ENCODE results near the gene HEATR9. TPM values are rescaled to one million over a fixed set of nuclear protein-coding genes. Genes with fewer than 3 reads are reported as not detected.

The HEATR9 gene
- total and polyA plus RNA-seq, 2 donors (not counting 3 experiments of a cell fraction or from before 2014, with no cell fraction given), result not detected

- DNase-seq (ENCODE audit: low read depth, low spot score), result no peak
- Histone ChIP-seq H3K27ac (ENCODE audit: insufficient read depth, low read depth, low read length) (no peak overlapping the region), H3K27me3 (ENCODE audit: control insufficient read depth in 2 of 2, insufficient read depth in 2 of 2, low read length in 2 of 2) (no peaks in the 10 kb centered on the region), H4K20me1 (replicated peaks; ENCODE audit: control insufficient read depth, extremely low read depth, insufficient read depth, low read length) (no peaks in the 10 kb centered on the region), H3K4me2 (ENCODE audit: insufficient read depth, low read length) (no peak overlapping the region), H3K79me2 (ENCODE audit: control insufficient read depth, insufficient read depth, low read length) (no peaks in the 10 kb centered on the region), H3K4me3 (replicated peaks in 1 of 3; ENCODE audit: insufficient read depth in 1 of 3, low read depth in 1 of 3, low read length in 3 of 3) (no peak overlapping the region), H3K9me1 (replicated peaks; ENCODE audit: control insufficient read depth, extremely low read depth, insufficient read depth, low read length) (no peaks in the 10 kb centered on the region), H2AFZ (ENCODE audit: low read depth, low read length) (no peak overlapping the region), H3K9ac (replicated peaks; ENCODE audit: extremely low read depth, insufficient read depth, low read length) (no peak overlapping the region), H3K9me3 (replicated peaks; ENCODE audit: control insufficient read depth, insufficient read depth, low read length) (no peaks in the 10 kb centered on the region), H3K4me1 (ENCODE audit: control insufficient read depth, extremely low read depth, insufficient read depth, low read length) (no peaks in the 10 kb centered on the region), H3K36me3 (ENCODE audit: control insufficient read depth in 2 of 2, extremely low read depth in 1 of 2, insufficient read depth in 2 of 2, low read length in 2 of 2) (no peaks in the 10 kb centered on the region)
- CTCF ChIA-PET, result no interaction called here
- intact Hi-C loops (cut with micrococcal nuclease), result no loop called here
- BruUV-seq (replicated peaks), result no TSS peak
- FAIRE-seq, result no peak
- POLR2A ChIA-PET, result no interaction called here
- TF ChIP-seq POLR2A (IDR thresholded peaks at IDR 0.05; ENCODE audit: low read depth, low read length), result no peak
- dilution Hi-C loops (cut with MboI; ENCODE audit: extremely low pct_ligation_motif_present, low sequenced_read_pairs), result no loop called here
These were observed 40.7 kb upstream of the HEATR9 start for GRCh38 chr17:35909408-35909807.

- no TSS peak for BruUV-seq (replicated peaks)
- Histone ChIP-seq H3K36me3 (ENCODE audit: control insufficient read depth in 2 of 2, extremely low read depth in 1 of 2, insufficient read depth in 2 of 2, low read length in 2 of 2) (no peaks in the 10 kb centered on the region), H4K20me1 (replicated peaks; ENCODE audit: control insufficient read depth, extremely low read depth, insufficient read depth, low read length) (no peaks in the 10 kb centered on the region), H3K9me3 (replicated peaks; ENCODE audit: control insufficient read depth, insufficient read depth, low read length) (no peaks in the 10 kb centered on the region), H3K4me3 (replicated peaks in 1 of 3; ENCODE audit: insufficient read depth in 1 of 3, low read depth in 1 of 3, low read length in 3 of 3) (no peak overlapping the region), H3K4me1 (ENCODE audit: control insufficient read depth, extremely low read depth, insufficient read depth, low read length) (no peaks in the 10 kb centered on the region), H3K27me3 (ENCODE audit: control insufficient read depth in 2 of 2, insufficient read depth in 2 of 2, low read length in 2 of 2) (no peaks in the 10 kb centered on the region), H3K27ac (ENCODE audit: insufficient read depth, low read depth, low read length) (no peak overlapping the region), H3K79me2 (ENCODE audit: control insufficient read depth, insufficient read depth, low read length) (no peaks in the 10 kb centered on the region), H3K9ac (replicated peaks; ENCODE audit: extremely low read depth, insufficient read depth, low read length) (no peak overlapping the region), H2AFZ (ENCODE audit: low read depth, low read length) (no peak overlapping the region), H3K9me1 (replicated peaks; ENCODE audit: control insufficient read depth, extremely low read depth, insufficient read depth, low read length) (no peaks in the 10 kb centered on the region), H3K4me2 (ENCODE audit: insufficient read depth, low read length) (no peak overlapping the region)
- ChIA-PET POLR2A (no interaction called here), CTCF (interaction anchor here (1.1 kb wide), 1 partner anchor 14 kb away, joined by 3 read pairs; no protein-coding TSS in a partner anchor)
- FAIRE-seq, result no peak
- intact Hi-C loops (cut with micrococcal nuclease) (no loop called here), dilution Hi-C loops (cut with MboI; ENCODE audit: extremely low pct_ligation_motif_present, low sequenced_read_pairs) (no loop called here)
- TF ChIP-seq CTCF (IDR thresholded peaks at IDR 0.05; ENCODE audit: extremely low read depth in 1 of 2, insufficient read depth in 1 of 2, low read depth in 1 of 2, low read length in 2 of 2) (no peak), JUN (IDR thresholded peaks at IDR 0.05; ENCODE audit: borderline replicate concordance, insufficient read depth, insufficient read length, low read depth) (no peak), POLR2AphosphoS5 (IDR thresholded peaks at IDR 0.05; ENCODE audit: insufficient read depth, low read depth, low read length) (no peak), POLR2A (IDR thresholded peaks at IDR 0.05; ENCODE audit: low read depth, low read length) (no peak), GATA2 (IDR thresholded peaks at IDR 0.05; ENCODE audit: insufficient read depth, insufficient read length, low read depth, low read length) (no peak), MYC (IDR thresholded peaks at IDR 0.05; ENCODE audit: low read depth, low read length) (no peak), MAX (IDR thresholded peaks at IDR 0.05; ENCODE audit: insufficient read depth, insufficient read length) (no peak), FOS (IDR thresholded peaks at IDR 0.05; ENCODE audit: borderline replicate concordance, insufficient read depth, low read length) (no peak), EZH2 (IDR thresholded peaks at IDR 0.05; ENCODE audit: borderline replicate concordance, low read depth, low read length, severe bottlenecking) (no peak)
- no peak for DNase-seq (ENCODE audit: low read depth, low spot score)
These were observed 39.0 kb upstream of the HEATR9 start for GRCh38 chr17:35907691-35908090.

Measured in endothelial cell of umbilical vein (primary cell).